Measurements from ENCODE around the gene CTIF.

CTIF gene

GRCh38 chr18:48719974-48720654, 181.3 kb downstream of the CTIF start:
- Histone ChIP-seq H3K79me2 (ENCODE audit: insufficient read depth, low read length) (no peaks in the 10 kb centered on the region), H4K20me1 (ENCODE audit: low read depth, low read length) (no peaks in the 10 kb centered on the region), H3K4me2 (ENCODE audit: low read depth, low read length, poor library complexity, severe bottlenecking) (no peak overlapping the region), H3K4me3 (ENCODE audit: insufficient read depth, low read length, poor library complexity, severe bottlenecking) (no peak overlapping the region), H3K9me3 (ENCODE audit: insufficient read depth, low read length) (no peaks in the 10 kb centered on the region), H2AFZ (ENCODE audit: low read depth, low read length, severe bottlenecking) (no peak overlapping the region), H3K9ac (ENCODE audit: low read length) (no peak overlapping the region), H3K9me2 (replicated peaks; ENCODE audit: insufficient read depth, low read length) (no peaks in the 10 kb centered on the region), H3K27me3 (ENCODE audit: low read length) (no peaks in the 10 kb centered on the region), H3K27ac (ENCODE audit: low read depth, low read length) (no peak overlapping the region), H3K36me3 (ENCODE audit: low read length) (no peaks in the 10 kb centered on the region), H3F3A (ENCODE audit: insufficient read depth) (no peaks in the 10 kb centered on the region)
- TF ChIP-seq, protein P1, sequence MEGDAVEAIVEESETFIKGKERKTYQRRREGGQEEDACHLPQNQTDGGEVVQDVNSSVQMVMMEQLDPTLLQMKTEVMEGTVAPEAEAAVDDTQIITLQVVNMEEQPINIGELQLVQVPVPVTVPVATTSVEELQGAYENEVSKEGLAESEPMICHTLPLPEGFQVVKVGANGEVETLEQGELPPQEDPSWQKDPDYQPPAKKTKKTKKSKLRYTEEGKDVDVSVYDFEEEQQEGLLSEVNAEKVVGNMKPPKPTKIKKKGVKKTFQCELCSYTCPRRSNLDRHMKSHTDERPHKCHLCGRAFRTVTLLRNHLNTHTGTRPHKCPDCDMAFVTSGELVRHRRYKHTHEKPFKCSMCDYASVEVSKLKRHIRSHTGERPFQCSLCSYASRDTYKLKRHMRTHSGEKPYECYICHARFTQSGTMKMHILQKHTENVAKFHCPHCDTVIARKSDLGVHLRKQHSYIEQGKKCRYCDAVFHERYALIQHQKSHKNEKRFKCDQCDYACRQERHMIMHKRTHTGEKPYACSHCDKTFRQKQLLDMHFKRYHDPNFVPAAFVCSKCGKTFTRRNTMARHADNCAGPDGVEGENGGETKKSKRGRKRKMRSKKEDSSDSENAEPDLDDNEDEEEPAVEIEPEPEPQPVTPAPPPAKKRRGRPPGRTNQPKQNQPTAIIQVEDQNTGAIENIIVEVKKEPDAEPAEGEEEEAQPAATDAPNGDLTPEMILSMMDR (IDR thresholded peaks at IDR 0.05; ENCODE audit: insufficient read depth, low read length, poor library complexity, severe bottlenecking): no peak
- no peak for TF ChIP-seq EZH2phosphoT487 (conservative IDR thresholded peaks at IDR 0.05; ENCODE audit: low read length)

- Histone ChIP-seq H3F3A (ENCODE audit: insufficient read depth) (no peaks in the 10 kb centered on the region), H3K36me3 (ENCODE audit: low read length) (no peaks in the 10 kb centered on the region), H2AFZ (ENCODE audit: low read depth, low read length, severe bottlenecking) (no peak overlapping the region), H3K27ac (ENCODE audit: low read depth, low read length) (no peak overlapping the region), H3K79me2 (ENCODE audit: insufficient read depth, low read length) (no peaks in the 10 kb centered on the region), H3K4me3 (ENCODE audit: insufficient read depth, low read length, poor library complexity, severe bottlenecking) (no peak overlapping the region), H3K9me2 (replicated peaks; ENCODE audit: insufficient read depth, low read length) (no peaks in the 10 kb centered on the region), H3K4me2 (ENCODE audit: low read depth, low read length, poor library complexity, severe bottlenecking) (no peak overlapping the region), H4K20me1 (ENCODE audit: low read depth, low read length) (no peaks in the 10 kb centered on the region), H3K9ac (ENCODE audit: low read length) (no peak overlapping the region), H3K27me3 (ENCODE audit: low read length) (no peaks in the 10 kb centered on the region), H3K9me3 (ENCODE audit: insufficient read depth, low read length) (no peaks in the 10 kb centered on the region)
- no peak for TF ChIP-seq EZH2phosphoT487 (conservative IDR thresholded peaks at IDR 0.05; ENCODE audit: low read length)
- TF ChIP-seq, protein P1 (IDR thresholded peaks at IDR 0.05; ENCODE audit: insufficient read depth, low read length, poor library complexity, severe bottlenecking): no peak
Measured at GRCh38 chr18:48720655-48721025, 181.8 kb downstream of the CTIF start.

DNA sequence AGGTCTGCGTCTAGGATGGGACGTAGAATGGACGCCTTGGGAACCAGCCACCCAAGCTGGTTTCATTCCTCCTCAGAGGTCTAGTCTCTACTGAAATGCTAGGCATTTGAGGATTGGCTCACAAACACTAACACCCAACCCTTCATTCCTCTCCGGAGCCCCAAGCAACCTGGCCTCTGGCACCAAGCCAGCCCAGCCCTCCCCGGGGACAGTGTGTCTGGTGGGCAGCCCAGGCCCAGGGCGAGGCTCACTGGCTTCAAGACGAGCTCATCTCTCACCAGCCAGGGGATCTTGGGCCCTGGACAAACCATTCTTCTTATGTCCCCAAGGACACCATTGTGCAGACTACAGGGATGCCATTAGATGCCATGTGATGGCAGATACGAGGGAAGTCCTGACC, 182.5 kb downstream of the CTIF start:
- no peak overlapping the region for H3K9ac ChIP-seq (ENCODE audit: low read length)
- H3K79me2 ChIP-seq (ENCODE audit: insufficient read depth, low read length): no peaks in the 10 kb centered on the region
- no peaks in the 10 kb centered on the region for H3K9me2 ChIP-seq (replicated peaks; ENCODE audit: insufficient read depth, low read length)
- no peaks in the 10 kb centered on the region for H3K27me3 ChIP-seq (ENCODE audit: low read length)
- TF ChIP-seq, protein P1 (IDR thresholded peaks at IDR 0.05; ENCODE audit: insufficient read depth, low read length, poor library complexity, severe bottlenecking): no peak
- TF ChIP-seq EZH2phosphoT487 (conservative IDR thresholded peaks at IDR 0.05; ENCODE audit: low read length): no peak
- no peaks in the 10 kb centered on the region for H4K20me1 ChIP-seq (ENCODE audit: low read depth, low read length)
- H3K27ac ChIP-seq (ENCODE audit: low read depth, low read length): no peak overlapping the region
- H2AFZ ChIP-seq (ENCODE audit: low read depth, low read length, severe bottlenecking): no peak overlapping the region
- H3K4me2 ChIP-seq (ENCODE audit: low read depth, low read length, poor library complexity, severe bottlenecking): no peak overlapping the region
- no peaks in the 10 kb centered on the region for H3K9me3 ChIP-seq (ENCODE audit: insufficient read depth, low read length)
- H3K4me3 ChIP-seq (ENCODE audit: insufficient read depth, low read length, poor library complexity, severe bottlenecking): no peak overlapping the region
- no peaks in the 10 kb centered on the region for H3F3A ChIP-seq (ENCODE audit: insufficient read depth)
- H3K36me3 ChIP-seq (ENCODE audit: low read length): no peaks in the 10 kb centered on the region
